H9 (cell line): ENCODE results near the gene KRT6A. TPM values are rescaled to one million over a fixed set of nuclear protein-coding genes. Genes with fewer than 3 reads are reported as not detected.

Source experiments
- DNase-seq: peaks from one replicate; pipeline ENCODE4 v3.0.0-alpha.2; 2017
- H2AFZ ChIP-seq: one replicate; pipeline ENCODE4 v1.6.1; 2013; ENCODE audit warnings: mild to moderate bottlenecking, low read length, control low read depth, moderate library complexity
- H2AK5ac ChIP-seq: 2 replicates; pipeline ENCODE4 v1.6.1; 2013; ENCODE audit warnings: low read length, control low read depth, mixed read lengths; ENCODE audit not compliant: insufficient read length
- H2BK120ac ChIP-seq: one replicate; pipeline ENCODE4 v1.6.1; 2013; ENCODE audit warnings: low read depth, mild to moderate bottlenecking, low read length, control low read depth, inconsistent platforms; ENCODE audit not compliant: poor library complexity, severe bottlenecking
- H2BK12ac ChIP-seq: 2 replicates; pipeline ENCODE4 v1.6.1; 2013; ENCODE audit warnings: low read length, control low read depth, mixed read lengths, low read depth; ENCODE audit not compliant: insufficient read length
- H2BK15ac ChIP-seq: 2 replicates; pipeline ENCODE4 v1.6.1; 2013; ENCODE audit warnings: low read depth, low read length, control low read depth
- H2BK20ac ChIP-seq: one replicate; pipeline ENCODE4 v1.6.1; 2013; ENCODE audit warnings: low read depth, mild to moderate bottlenecking, low read length, control low read depth, inconsistent platforms; ENCODE audit not compliant: poor library complexity, severe bottlenecking
- H2BK5ac ChIP-seq: 2 replicates; pipeline ENCODE4 v1.6.1; 2013; ENCODE audit warnings: low read length, control low read depth, mixed read lengths; ENCODE audit not compliant: insufficient read length
- H3K14ac ChIP-seq: 2 replicates; pipeline ENCODE4 v1.6.1; 2013; ENCODE audit warnings: low read length, control low read depth; ENCODE audit not compliant: insufficient read depth
- H3K18ac ChIP-seq: 2 replicates; pipeline ENCODE4 v1.6.1; 2013; ENCODE audit warnings: low read depth, mild to moderate bottlenecking, mixed read lengths, low read length, control low read depth; ENCODE audit not compliant: insufficient read length
- H3K23ac ChIP-seq: 2 replicates; pipeline ENCODE4 v1.6.1; 2013; ENCODE audit warnings: low read length, control low read depth, mixed read lengths, low read depth; ENCODE audit not compliant: insufficient read length
- H3K23me2 ChIP-seq: 2 replicates; pipeline ENCODE4 v1.6.1; 2013; ENCODE audit warnings: low read depth, mild to moderate bottlenecking, mixed read lengths, low read length, control low read depth; ENCODE audit not compliant: insufficient read length, poor library complexity, severe bottlenecking
- H3K27ac ChIP-seq: 2 replicates; pipeline ENCODE4 v1.5.1; 2013; ENCODE audit warnings: low read length, control low read depth, mixed read lengths, low read depth; ENCODE audit not compliant: insufficient read length
- H3K27me3 ChIP-seq: 2 replicates; pipeline ENCODE4 v1.6.1; 2013; ENCODE audit warnings: low read length, control low read depth, inconsistent platforms; ENCODE audit not compliant: insufficient read depth
- H3K4ac ChIP-seq: 2 replicates; pipeline ENCODE4 v1.6.1; 2013; ENCODE audit warnings: low read depth, mild to moderate bottlenecking, control low read depth, inconsistent platforms, low read length, moderate library complexity
- H3K4me1 ChIP-seq: 2 replicates; pipeline ENCODE4 v1.6.1; 2013; ENCODE audit warnings: low read length, control low read depth, inconsistent platforms; ENCODE audit not compliant: insufficient read depth
- H3K4me2 ChIP-seq: 2 replicates; pipeline ENCODE4 v1.6.1; 2013; ENCODE audit warnings: low read length, control low read depth, mixed read lengths; ENCODE audit not compliant: insufficient read length, insufficient read depth
- H3K56ac ChIP-seq: 2 replicates; pipeline ENCODE4 v1.6.1; 2013; ENCODE audit warnings: low read depth, mild to moderate bottlenecking, mixed read lengths, low read length, control low read depth; ENCODE audit not compliant: insufficient read length
- H3K79me1 ChIP-seq: 2 replicates; pipeline ENCODE4 v1.6.1; 2013; ENCODE audit warnings: low read depth, mild to moderate bottlenecking, moderate library complexity, low read length, control low read depth, inconsistent platforms; ENCODE audit not compliant: insufficient read depth, poor library complexity, severe bottlenecking
- H3K79me2 ChIP-seq: 2 replicates; pipeline ENCODE4 v1.6.1; 2013; ENCODE audit warnings: low read length, control low read depth, inconsistent platforms; ENCODE audit not compliant: insufficient read depth
- H3K9ac ChIP-seq: 2 replicates; pipeline ENCODE4 v1.6.1; 2013; ENCODE audit warnings: low read length, control low read depth, mixed read lengths; ENCODE audit not compliant: insufficient read length; ENCODE audit errors: extremely low read depth
- H3K9me3 ChIP-seq: one replicate; pipeline ENCODE4 v1.6.1; 2013; ENCODE audit warnings: low read depth, low read length, inconsistent platforms; ENCODE audit not compliant: control insufficient read depth
- H3T11ph ChIP-seq: one replicate; pipeline ENCODE4 v1.6.1; 2013; ENCODE audit warnings: mild to moderate bottlenecking, low read length, control low read depth, inconsistent platforms
- H4K20me1 ChIP-seq: one replicate; pipeline ENCODE4 v1.6.1; 2013; ENCODE audit not compliant: control insufficient read depth, insufficient read length, insufficient read depth
- H4K5ac ChIP-seq: 2 replicates; pipeline ENCODE4 v1.6.1; 2013; ENCODE audit warnings: low read depth, mild to moderate bottlenecking, mixed read lengths, low read length, control low read depth; ENCODE audit not compliant: insufficient read length
- H4K8ac ChIP-seq: replicated peaks from 2 replicates; pipeline ENCODE4 v1.6.1; 2013; ENCODE audit warnings: low read length, control low read depth, mixed read lengths, low read depth; ENCODE audit not compliant: insufficient read length
- H4K91ac ChIP-seq: 2 replicates; pipeline ENCODE4 v1.6.1; 2013; ENCODE audit warnings: low read depth, mild to moderate bottlenecking, moderate library complexity, mixed read lengths, low read length, control low read depth; ENCODE audit not compliant: insufficient read length
- H3K27ac Mint-ChIP-seq, 3 experiments: 2 replicates in 2 of 3; 3 replicates in 1 of 3; pipeline ENCODE4 v1.8.0; 2020 to 2021; ENCODE audit warnings: mixed read lengths in 3 of 3, mild to moderate bottlenecking in 1 of 3, moderate library complexity in 1 of 3
- H3K27me3 Mint-ChIP-seq: 2 replicates; pipeline ENCODE4 v1.8.0; 2021; ENCODE audit warnings: low read depth, mild to moderate bottlenecking, moderate library complexity, mixed read lengths
- H3K36me3 Mint-ChIP-seq, 3 experiments: 2 replicates in 2 of 3; 3 replicates in 1 of 3; pipeline ENCODE4 v1.8.0; 2020 to 2021; ENCODE audit warnings: low read depth in 3 of 3, mixed read lengths in 3 of 3; ENCODE audit not compliant: insufficient read depth in 1 of 3
- H3K4me1 Mint-ChIP-seq, 2 experiments: 2 replicates each; pipeline ENCODE4 v1.8.0; 2020; ENCODE audit warnings: mixed read lengths in 2 of 2
- H3K4me3 Mint-ChIP-seq, 2 experiments: 2 replicates in 1 of 2; 3 replicates in 1 of 2; pipeline ENCODE4 v1.8.0; 2020 to 2021; ENCODE audit warnings: mild to moderate bottlenecking in 2 of 2, mixed read lengths in 2 of 2, moderate library complexity in 1 of 2
- H3K9me3 Mint-ChIP-seq, 2 experiments: 2 replicates in 1 of 2; 3 replicates in 1 of 2; pipeline ENCODE4 v1.8.0; 2020; ENCODE audit warnings: mild to moderate bottlenecking in 2 of 2, mixed read lengths in 2 of 2, moderate library complexity in 1 of 2
- CTCF ChIP-seq: fragments of 200-600 bp; sonication (generic); conservative IDR thresholded peaks from 3 replicates; pipeline ENCODE4 v1.8.0; 2021; ENCODE audit warnings: antibody characterized with exemption, mild to moderate bottlenecking
- WGBS: extraction: QIAGEN DNeasy Blood & Tissue Kit; methylation state at CpG from one replicate; pipeline ENCODE4 v1.1.7; 2013; ENCODE audit warnings: missing lambda C conversion rate, low lambda C conversion rate, mixed read lengths; ENCODE audit not compliant: insufficient read length; ENCODE audit errors: extremely low coverage; 5-methylcytosine and 5-hydroxymethylcytosine counted together
- total RNA-seq: library from RNA; stranded (reverse); gene quantifications from 2 replicates; pipeline ENCODE4 v1.2.1, GENCODE V29; 2021

Gene KRT6A
- total RNA-seq, 1 experiment from 2014 or later: not detected

DNA sequence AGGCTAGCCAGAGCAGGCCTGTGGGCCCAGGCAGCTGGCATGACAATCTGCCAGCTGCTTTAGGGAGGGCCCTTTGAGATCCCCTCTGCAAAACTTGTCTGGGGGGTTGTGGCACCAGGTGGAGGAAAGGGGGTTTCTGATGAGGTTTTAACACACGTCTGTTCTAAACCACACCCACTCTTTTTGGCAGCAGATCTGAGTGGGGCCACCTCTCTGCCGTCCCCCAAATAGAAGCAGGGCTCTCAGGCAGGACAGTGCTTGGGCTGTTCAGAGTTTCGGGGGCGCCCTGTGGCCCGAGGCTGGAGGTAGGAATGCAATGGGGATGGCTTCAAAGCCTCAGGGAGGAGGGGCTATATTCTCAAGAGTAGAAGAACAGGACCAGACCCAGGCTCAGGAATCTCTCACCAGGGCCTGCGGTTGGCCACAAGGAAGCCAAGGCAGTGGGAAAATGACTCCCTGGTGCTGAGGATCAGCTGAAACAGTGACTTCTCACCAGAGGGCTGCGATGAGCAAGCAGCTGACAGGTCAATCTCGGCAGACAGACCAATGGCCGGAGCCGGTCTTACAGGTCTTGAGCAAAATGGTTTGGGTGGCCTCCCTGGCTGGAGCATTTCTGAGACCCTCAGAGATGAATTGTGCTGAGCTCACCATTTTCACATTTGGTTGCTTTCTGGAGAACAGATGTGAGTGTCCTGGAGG is 28.7 kb upstream of the KRT6A start:
- Mint-ChIP-seq H3K4me3 (no peak overlapping the region; a peak in 1 of 5 replicates), H3K36me3 (no peaks in the 10 kb centered on the region), H3K9me3 (no peaks in the 10 kb centered on the region; a peak in 1 of 5 replicates), H3K4me1 (peaks cover 15 to 20% of the 10 kb centered on the region in 2 experiments), H3K27me3 (peaks cover 3% of the 10 kb centered on the region), H3K27ac (no peak overlapping the region; a peak in 2 of 7 replicates)
- Histone ChIP-seq H4K5ac (no peak overlapping the region), H3K79me2 (no peaks in the 10 kb centered on the region), H3K4me2 (no peak overlapping the region), H4K20me1 (no peaks in the 10 kb centered on the region), H2BK15ac (no peak overlapping the region), H3K9ac (no peak overlapping the region), H3K23ac (no peak overlapping the region), H3K79me1 (no peaks in the 10 kb centered on the region), H3K56ac (no peak overlapping the region), H2BK120ac (no peak overlapping the region), H3K9me3 (no peaks in the 10 kb centered on the region), H3K18ac (no peak overlapping the region), H2AK5ac (no peak overlapping the region), H3K27ac (no peak overlapping the region), H4K91ac (no peak overlapping the region), H3K27me3 (no peaks in the 10 kb centered on the region), H4K8ac (no peak overlapping the region), H3T11ph (no peak overlapping the region), H2AFZ (no peak overlapping the region), H3K14ac (0 out of 2 replicates have a peak overlapping the region, but pooled peaks have one; percentile 50), H3K4ac (no peak overlapping the region), H2BK12ac (no peak overlapping the region), H2BK20ac (no peak overlapping the region), H2BK5ac (no peak overlapping the region), H3K4me1 (no peaks in the 10 kb centered on the region), H3K23me2 (no peaks in the 10 kb centered on the region)
- peak; percentile 42 for DNase-seq
- WGBS: no CpG with 5 or more reads among the region's 10 CpGs
- TF ChIP-seq CTCF: no peak
